Colonic mucosa (tissue), 4 donors: ENCODE data around the gene EIF3B. TPM values are rescaled to one million over a fixed set of nuclear protein-coding genes. Genes with fewer than 3 reads are reported as not detected.
"Not testable (repeated sequence)": the region's sequence is repeated elsewhere in the genome, so short reads cannot be mapped to it uniquely, and the experiment has no call there.

ENCODE experiments used
- DNase-seq: peaks from one replicate; pipeline ENCODE4 v3.0.0-alpha.2; 2020
- H3K27ac ChIP-seq: fragments of 200-600 bp; one replicate; pipeline ENCODE4 v1.8.0; 2021
- H3K27me3 ChIP-seq: fragments of 200-600 bp; one replicate; pipeline ENCODE4 v1.8.0; 2021
- H3K36me3 ChIP-seq: fragments of 200-600 bp; one replicate; pipeline ENCODE4 v1.8.0; 2021
- H3K4me1 ChIP-seq: fragments of 200-600 bp; one replicate; pipeline ENCODE4 v1.8.0; 2021; ENCODE audit warnings: mild to moderate bottlenecking
- H3K4me3 ChIP-seq: fragments of 200-600 bp; one replicate; pipeline ENCODE4 v1.8.0; 2021
- H3K9ac ChIP-seq, 2 donors: one replicate each; pipeline ENCODE4 v1.7.0; 2013; ENCODE audit warnings: control low read depth in 2 of 2, low read depth in 2 of 2, low read length in 2 of 2
- H3K9me3 ChIP-seq: fragments of 200-600 bp; one replicate; pipeline ENCODE4 v1.8.0; 2021
- intact Hi-C: fragments of 100-400 bp; cut with DNase I; formaldehyde crosslinking; loops from one replicate; pipeline ENCODE4 v1.14.1; 2022
- total RNA-seq, 2 donors: library from RNA; stranded (reverse); fragmentation: NEBNext Ultra II Directional in 1 of 2; extraction: Animal tissue kit (Norgen Biotek cat#: 25700) in 1 of 2; gene quantifications; one replicate each; pipeline ENCODE4 v1.2.1, GENCODE V29; 2021
- TF ChIP-seq, protein P1 (sequence below): fragments of 200-600 bp; IDR thresholded peaks from one replicate; pipeline ENCODE4 v1.8.0; 2022; ENCODE audit warnings: antibody characterized with exemption, mild to moderate bottlenecking
- donor health status: healthy.
- donor health status: DM: no; HTN: no; CAD: no.
- donor health status: DM: no; HTN: no; CAD: no.

Gene EIF3B
- total RNA-seq, 2 donors from 2014 or later, result 94.4 to 180 TPM

DNA sequence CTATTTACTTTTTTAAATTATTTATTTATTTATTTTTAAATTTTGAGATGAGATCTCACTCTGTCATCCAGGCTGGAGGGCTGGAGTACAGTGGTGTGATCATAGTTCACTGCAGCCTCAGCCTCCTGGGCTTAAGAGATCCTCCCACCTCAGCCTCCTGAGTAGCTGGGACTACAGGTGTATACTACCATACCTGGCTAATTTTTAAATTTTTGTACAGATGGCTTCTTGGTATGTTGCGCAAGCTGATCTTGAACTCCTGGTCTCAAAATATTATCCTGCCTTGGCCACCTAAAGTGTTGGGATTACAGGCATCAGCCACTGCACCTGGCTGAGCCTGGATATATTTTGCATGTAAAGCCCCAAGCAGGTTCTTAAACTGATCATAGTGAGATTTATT, 56.4 kb downstream of the EIF3B start:
- Histone ChIP-seq H3K4me1 (no peaks in the 10 kb centered on the region), H3K9ac (no peak overlapping the region), H3K36me3 (no peaks in the 10 kb centered on the region), H3K4me3 (no peak overlapping the region), H3K9me3 (no peaks in the 10 kb centered on the region), H3K27ac (no peak overlapping the region), H3K27me3 (no peaks in the 10 kb centered on the region)
- intact Hi-C loops, result no loop called here
- TF ChIP-seq, protein P1, sequence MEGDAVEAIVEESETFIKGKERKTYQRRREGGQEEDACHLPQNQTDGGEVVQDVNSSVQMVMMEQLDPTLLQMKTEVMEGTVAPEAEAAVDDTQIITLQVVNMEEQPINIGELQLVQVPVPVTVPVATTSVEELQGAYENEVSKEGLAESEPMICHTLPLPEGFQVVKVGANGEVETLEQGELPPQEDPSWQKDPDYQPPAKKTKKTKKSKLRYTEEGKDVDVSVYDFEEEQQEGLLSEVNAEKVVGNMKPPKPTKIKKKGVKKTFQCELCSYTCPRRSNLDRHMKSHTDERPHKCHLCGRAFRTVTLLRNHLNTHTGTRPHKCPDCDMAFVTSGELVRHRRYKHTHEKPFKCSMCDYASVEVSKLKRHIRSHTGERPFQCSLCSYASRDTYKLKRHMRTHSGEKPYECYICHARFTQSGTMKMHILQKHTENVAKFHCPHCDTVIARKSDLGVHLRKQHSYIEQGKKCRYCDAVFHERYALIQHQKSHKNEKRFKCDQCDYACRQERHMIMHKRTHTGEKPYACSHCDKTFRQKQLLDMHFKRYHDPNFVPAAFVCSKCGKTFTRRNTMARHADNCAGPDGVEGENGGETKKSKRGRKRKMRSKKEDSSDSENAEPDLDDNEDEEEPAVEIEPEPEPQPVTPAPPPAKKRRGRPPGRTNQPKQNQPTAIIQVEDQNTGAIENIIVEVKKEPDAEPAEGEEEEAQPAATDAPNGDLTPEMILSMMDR, result no peak
- no peak for DNase-seq

DNA sequence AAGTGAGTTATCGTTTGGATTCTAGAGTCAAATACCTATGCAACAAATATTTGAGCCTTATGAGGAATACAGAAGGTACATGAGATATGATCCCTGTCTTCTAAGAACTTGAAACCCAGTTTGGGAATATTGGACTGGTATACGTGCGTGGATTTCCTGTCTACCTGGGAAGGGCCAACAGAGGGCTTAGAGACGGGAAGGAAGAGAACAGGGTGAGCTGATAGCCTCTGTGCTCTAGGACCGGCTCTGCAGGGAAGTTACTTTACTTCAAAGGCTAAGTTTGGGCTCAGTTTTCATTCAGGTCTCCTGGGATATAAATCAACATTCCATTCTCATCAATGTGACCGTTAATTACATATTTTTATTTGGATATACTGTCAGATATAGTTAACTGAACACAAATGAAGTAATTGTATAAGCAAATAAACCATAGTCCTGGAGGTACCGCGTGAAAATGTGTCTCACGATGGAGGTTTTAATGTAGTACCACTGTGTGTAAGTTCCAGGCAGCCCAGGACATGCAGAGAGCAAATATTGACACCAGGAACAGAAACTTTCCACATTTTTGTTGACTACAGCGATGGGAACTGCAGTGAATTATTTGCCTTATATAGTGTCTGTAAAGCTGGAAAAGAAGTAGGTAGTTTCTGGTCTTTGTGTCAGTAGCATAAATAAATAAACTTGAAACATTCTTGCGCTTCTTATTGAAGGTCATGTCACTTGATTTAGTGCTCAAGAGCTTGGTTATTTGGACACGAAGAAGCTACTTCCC, 57.4 kb downstream of the EIF3B start:
- Histone ChIP-seq H3K36me3 (no peaks in the 10 kb centered on the region), H3K9me3 (no peaks in the 10 kb centered on the region), H3K4me1 (no peaks in the 10 kb centered on the region), H3K27me3 (no peaks in the 10 kb centered on the region), H3K27ac (no peak overlapping the region), H3K4me3 (no peak overlapping the region), H3K9ac (peak overlapping the region in 1 of 2 donors; percentile 15)
- intact Hi-C loops, result no loop called here
- no peak for DNase-seq
- TF ChIP-seq, protein P1, result no peak

DNA sequence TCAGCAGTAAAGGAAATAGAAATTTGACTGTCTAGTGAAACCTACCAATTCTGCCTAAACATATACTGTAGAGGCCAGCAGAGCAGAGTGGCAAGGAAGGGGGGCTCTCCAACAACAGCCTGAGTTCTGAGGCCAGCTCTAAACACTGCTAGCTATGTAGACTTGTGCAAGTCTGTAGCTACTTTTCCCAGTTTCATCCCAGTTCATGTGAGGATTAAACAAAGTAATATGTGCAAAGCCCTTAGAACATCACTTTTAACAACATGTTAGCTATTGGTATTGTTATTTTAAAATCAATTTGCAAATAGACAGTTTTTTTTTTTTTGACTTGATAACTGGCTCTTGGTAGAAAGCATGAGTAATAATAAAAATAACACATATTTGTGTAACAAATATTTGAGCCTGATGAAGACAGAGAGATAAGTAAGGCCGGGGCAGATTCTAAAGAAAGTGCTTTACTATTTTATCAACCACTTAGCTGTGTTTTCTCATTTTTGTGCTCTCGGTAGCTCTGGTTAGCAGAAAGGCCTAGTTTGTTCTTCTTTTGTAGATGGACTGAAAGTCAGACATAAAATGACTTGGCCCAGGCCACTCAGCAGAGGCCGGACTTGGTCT, 58.1 kb downstream of the EIF3B start:
- H3K27me3 ChIP-seq, result no peaks in the 10 kb centered on the region
- H3K9me3 ChIP-seq, result no peaks in the 10 kb centered on the region
- no peak overlapping the region for H3K27ac ChIP-seq
- H3K36me3 ChIP-seq, result no peaks in the 10 kb centered on the region
- peak overlapping the region in 1 of 2 donors; percentile 15 for H3K9ac ChIP-seq
- H3K4me1 ChIP-seq, result no peaks in the 10 kb centered on the region
- intact Hi-C loops, result no loop called here
- H3K4me3 ChIP-seq, result no peak overlapping the region
- DNase-seq, result no peak
- TF ChIP-seq, protein P1, result no peak

DNA sequence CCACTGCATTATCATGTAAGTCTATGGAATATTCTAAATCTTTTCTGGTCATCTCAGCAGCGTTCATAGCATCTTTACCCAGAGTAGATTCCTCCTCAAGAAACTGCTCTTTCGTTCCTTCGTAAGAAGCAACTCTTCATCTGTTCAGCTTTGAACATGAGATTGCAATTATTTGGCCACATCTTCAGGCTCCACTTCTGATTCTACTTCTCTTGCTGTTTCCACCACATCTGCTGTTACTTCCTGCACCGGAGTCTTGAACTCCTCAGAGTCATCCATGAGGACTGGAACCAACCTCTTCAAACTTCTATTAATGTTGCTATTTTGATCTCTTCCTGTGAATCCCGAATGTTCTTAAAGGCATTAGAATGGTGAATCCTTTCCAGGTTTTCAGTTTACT, 61.4 kb downstream of the EIF3B start:
- TF ChIP-seq, protein P1, result no peak
- H3K36me3 ChIP-seq, result no peaks in the 10 kb centered on the region
- no peak overlapping the region for H3K4me3 ChIP-seq
- H3K27ac ChIP-seq, result no peak overlapping the region
- no peaks in the 10 kb centered on the region for H3K4me1 ChIP-seq
- no peaks in the 10 kb centered on the region for H3K27me3 ChIP-seq
- H3K9me3 ChIP-seq, result no peaks in the 10 kb centered on the region
- no peak overlapping the region for H3K9ac ChIP-seq
- no peak for DNase-seq
- intact Hi-C loops, result no loop called here

DNA sequence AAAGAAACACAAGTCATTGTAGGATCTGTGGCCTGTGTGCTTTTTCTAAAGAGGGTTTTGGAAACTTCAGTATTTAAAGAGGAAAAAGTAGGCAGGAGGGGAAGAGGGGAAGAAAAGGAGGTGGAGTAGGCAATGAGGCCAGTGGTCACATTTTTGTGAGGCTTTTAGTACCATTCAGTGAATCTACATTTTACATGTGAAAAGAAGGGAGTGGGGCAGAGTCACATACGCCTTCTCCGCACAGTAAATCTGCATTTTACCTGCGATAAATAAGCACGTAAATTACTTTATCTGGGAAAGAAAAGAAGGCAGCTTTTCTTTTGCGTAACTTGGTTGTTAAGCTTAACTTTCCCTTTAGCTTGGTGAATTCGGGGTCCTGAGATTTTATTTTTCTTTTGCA, 62.0 kb downstream of the EIF3B start:
- no peak for DNase-seq
- no peak overlapping the region for H3K4me3 ChIP-seq
- no peaks in the 10 kb centered on the region for H3K4me1 ChIP-seq
- TF ChIP-seq, protein P1, result no peak
- H3K27ac ChIP-seq, result no peak overlapping the region
- H3K27me3 ChIP-seq, result no peaks in the 10 kb centered on the region
- no peak overlapping the region for H3K9ac ChIP-seq
- no peaks in the 10 kb centered on the region for H3K9me3 ChIP-seq
- H3K36me3 ChIP-seq, result no peaks in the 10 kb centered on the region
- intact Hi-C loops, result no loop called here

DNA sequence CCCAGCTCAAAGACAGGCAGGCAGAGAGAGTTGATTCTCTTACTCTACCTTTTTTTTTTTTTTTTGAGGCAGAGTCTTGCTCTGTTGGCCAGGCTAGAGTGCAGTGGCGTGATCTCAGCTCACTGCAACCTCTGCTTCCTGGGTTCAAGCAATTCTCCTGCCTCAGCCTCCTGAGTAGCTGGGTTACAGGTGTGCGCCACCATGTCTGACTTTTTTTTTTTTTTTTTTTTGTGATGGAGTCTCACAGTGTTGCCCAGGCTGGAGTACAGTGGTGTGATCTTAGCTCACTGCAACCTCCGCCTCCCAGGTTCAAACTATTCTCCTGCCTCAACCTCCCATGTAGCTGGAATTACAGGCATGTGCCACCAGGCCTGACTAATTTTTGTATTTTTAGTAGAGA, 62.6 kb downstream of the EIF3B start:
- H3K36me3 ChIP-seq, H3K4me1 ChIP-seq, H3K9ac ChIP-seq, DNase-seq, H3K27me3 ChIP-seq, H3K9me3 ChIP-seq, H3K4me3 ChIP-seq, H3K27ac ChIP-seq, intact Hi-C loops: not testable (repeated sequence)
